GM23338 (cell line): ENCODE data around the gene CRY1. TPM values are rescaled to one million over a fixed set of nuclear protein-coding genes. Genes with fewer than 3 reads are reported as not detected.
A peak's percentile ranks its signal among the peaks of the same experiment; 100 is the strongest.

ENCODE experiments used
- ATAC-seq: fragments of 200-7000 bp; cut with Tn5 transposase; 3 replicates; pipeline ENCODE4 v1.9.1; 2020
- DNase-seq: peaks from one replicate; pipeline ENCODE4 v3.0.0-alpha.2; 2015; ENCODE audit warnings: low spot score
- H2AFZ ChIP-seq: fragments of 200-600 bp; sonication (generic); 2 replicates; pipeline ENCODE4 v1.8.0; 2016; ENCODE audit warnings: antibody characterized with exemption, mild to moderate bottlenecking, moderate library complexity
- H3F3A ChIP-seq: fragments of 200-600 bp; sonication (generic); replicated peaks from 2 replicates; pipeline ENCODE4 v1.8.0; 2017; ENCODE audit warnings: antibody characterized with exemption, mixed run types, low read depth
- H3K27ac ChIP-seq: fragments of 200-600 bp; sonication (generic); 2 replicates; pipeline ENCODE4 v1.6.1; 2016; ENCODE audit warnings: low read depth
- H3K27me3 ChIP-seq: fragments of 200-600 bp; sonication (generic); 2 replicates; pipeline ENCODE4 v1.8.0; 2016; ENCODE audit warnings: mild to moderate bottlenecking, mixed run types, moderate library complexity; ENCODE audit not compliant: insufficient read depth
- H3K36me3 ChIP-seq: fragments of 200-600 bp; sonication (generic); 2 replicates; pipeline ENCODE4 v1.8.0; 2016; ENCODE audit warnings: mild to moderate bottlenecking; ENCODE audit not compliant: insufficient read depth
- H3K4me1 ChIP-seq: fragments of 200-600 bp; sonication (generic); 2 replicates; pipeline ENCODE4 v1.8.0; 2016; ENCODE audit warnings: mild to moderate bottlenecking, moderate library complexity; ENCODE audit not compliant: insufficient read depth
- H3K4me2 ChIP-seq: fragments of 200-600 bp; sonication (generic); 2 replicates; pipeline ENCODE4 v1.7.1; 2017; ENCODE audit warnings: mixed run types
- H3K4me3 ChIP-seq: fragments of 200-600 bp; sonication (generic); 2 replicates; pipeline ENCODE4 v1.6.1; 2016; ENCODE audit warnings: mixed run types
- H3K79me2 ChIP-seq: fragments of 200-600 bp; sonication (generic); replicated peaks from 2 replicates; pipeline ENCODE4 v1.8.0; 2017; ENCODE audit warnings: mild to moderate bottlenecking; ENCODE audit not compliant: insufficient read depth
- H3K9me2 ChIP-seq: fragments of 200-600 bp; sonication (generic); 2 replicates; pipeline ENCODE4 v1.8.0; 2017; ENCODE audit not compliant: insufficient read depth
- H4K20me1 ChIP-seq: fragments of 200-600 bp; sonication (generic); replicated peaks from 2 replicates; pipeline ENCODE4 v1.8.0; 2017; ENCODE audit warnings: mild to moderate bottlenecking; ENCODE audit not compliant: insufficient read depth
- H3K27ac Mint-ChIP-seq: 2 replicates; pipeline ENCODE4 v1.8.0; 2020; ENCODE audit warnings: inconsistent platforms, mild to moderate bottlenecking, moderate library complexity, mixed read lengths
- H3K27me3 Mint-ChIP-seq: 3 replicates; pipeline ENCODE4 v1.8.0; 2022; ENCODE audit warnings: low read depth, mild to moderate bottlenecking, moderate library complexity, mixed read lengths, inconsistent platforms; ENCODE audit not compliant: insufficient read depth, poor library complexity
- H3K36me3 Mint-ChIP-seq: 3 replicates; pipeline ENCODE4 v1.8.0; 2021; ENCODE audit warnings: low read depth, mild to moderate bottlenecking, inconsistent platforms, moderate library complexity, mixed read lengths
- H3K4me1 Mint-ChIP-seq: 3 replicates; pipeline ENCODE4 v1.8.0; 2020; ENCODE audit warnings: mild to moderate bottlenecking, inconsistent platforms, mixed read lengths
- H3K4me3 Mint-ChIP-seq: 3 replicates; pipeline ENCODE4 v1.8.0; 2021; ENCODE audit warnings: moderate library complexity, mild to moderate bottlenecking, inconsistent platforms, mixed read lengths
- H3K9me3 Mint-ChIP-seq: 3 replicates; pipeline ENCODE4 v1.8.0; 2020; ENCODE audit warnings: moderate library complexity, mild to moderate bottlenecking, inconsistent platforms, mixed read lengths
- CREB1 ChIP-seq: fragments of 250-450 bp; sonication (Bioruptor Pico); IDR thresholded peaks from 2 replicates; pipeline ENCODE4 v1.5.0; 2020; ENCODE audit warnings: low read depth, mild to moderate bottlenecking, moderate library complexity
- POLR2AphosphoS5 ChIP-seq: IDR thresholded peaks from 2 replicates; pipeline ENCODE4 v1.6.1; 2016; ENCODE audit warnings: antibody characterized with exemption, low read depth
- ZNF331 ChIP-seq: fragments of 250-450 bp; sonication (Bioruptor Pico); IDR thresholded peaks from 2 replicates; pipeline ENCODE4 v1.5.0; 2020; ENCODE audit warnings: low read depth, mild to moderate bottlenecking, moderate library complexity
- ZNF462 ChIP-seq: fragments of 250-450 bp; sonication (Bioruptor Pico); IDR thresholded peaks from 2 replicates; pipeline ENCODE4 v1.5.0; 2020; ENCODE audit warnings: mild to moderate bottlenecking, moderate library complexity
- long read RNA-seq: library from polyadenylated mRNA; unstranded; transcript quantifications from one replicate; pipeline ENCODE4 v2.0.0, GENCODE V29; 2020; ENCODE audit not compliant: unreplicated experiment
- polyA plus RNA-seq: library from polyadenylated mRNA; unstranded; fragments of >200 nt; fragmentation: Nextera tagmentation; extraction: Ambion mirVana; gene quantifications from 2 replicates; pipeline ENCODE4 v1.2.1, GENCODE V29; 2016
- total RNA-seq: library from RNA; depleted of rRNA; stranded (reverse); fragments of >200 nt; shearing (Covaris generic); gene quantifications from 2 replicates; pipeline ENCODE4 v1.2.3, GENCODE V29; 2014; rRNA removed

The CRY1 gene
- total RNA-seq (25.4 and 28.2 TPM in 2 replicates), polyA plus RNA-seq (27.7 and 28.5 TPM in 2 replicates)
- long read RNA-seq, transcript CRY1-201 (13 exons, 3,267 nt) = major isoform, 5 of 7 reads
- long read RNA-seq, partial matches to known transcripts = 0 of 7 reads
- long read RNA-seq, other reads (novel, unspliced or antisense) = 2 of 7 reads

GRCh38 chr12:107093417-107094182 is at the start of gene CRY1:
Gene CRY1 (minus strand): TSS chr12:107093549. CDS start chr12:107092961, 588 bp downstream.
- H3K79me2 ChIP-seq = peaks cover 34% of the 10 kb centered on the region
- peak; percentile 90 for ATAC-seq
- peaks cover 17% of the 10 kb centered on the region for H3K36me3 Mint-ChIP-seq
- H3K27ac Mint-ChIP-seq = peak within 1 kb of the TSS; percentile 100
- DNase-seq = peak; percentile 98
- H2AFZ ChIP-seq = peak within 1 kb of the TSS; percentile 99
- peak within 1 kb of the TSS; percentile 67 for H3K4me3 ChIP-seq
- no peaks in the 10 kb centered on the region for H3K36me3 ChIP-seq
- H3K4me3 Mint-ChIP-seq = no peak within 1 kb of the TSS
- H3F3A ChIP-seq = no peaks in the 10 kb centered on the region
- TF ChIP-seq POLR2AphosphoS5 (peak; percentile 72), CREB1 (CRISPR knock-in tag) (peak; percentile 75), ZNF331 (CRISPR knock-in tag) (no peak), ZNF462 (CRISPR knock-in tag) (no peak)
- peaks cover 13% of the 10 kb centered on the region for H3K27me3 Mint-ChIP-seq
- peak within 1 kb of the TSS; percentile 95 for H3K27ac ChIP-seq
- H3K4me2 ChIP-seq = peak within 1 kb of the TSS; percentile 80
- H3K9me3 Mint-ChIP-seq = peaks cover 28% of the 10 kb centered on the region
- H3K4me1 ChIP-seq = peaks cover 8% of the 10 kb centered on the region
- H3K9me2 ChIP-seq = peaks cover 4% of the 10 kb centered on the region; the same call in 1 of the 2 replicates
- H3K4me1 Mint-ChIP-seq = peaks cover 3% of the 10 kb centered on the region; the same call in 1 of the 3 replicates
- H4K20me1 ChIP-seq = 0 out of 2 replicates have a peak, but pooled peaks cover 4% of the 10 kb centered on the region
- H3K27me3 ChIP-seq = no peaks in the 10 kb centered on the region
